NCI-H146 treated with DMSO at 0.1 percent for 48 hours (cell line): Measurements from ENCODE around the gene ENO3.

Source experiments
- DNase-seq: peaks from one replicate; lab custom pipeline; 2025; ENCODE audit not compliant: unreplicated experiment; lab: John Stamatoyannopoulos, UW

The ENO3 gene

GRCh38 chr17:5003214-5003867, 52.4 kb downstream of the ENO3 start:
- DNase-seq, result no peak
